ENCODE data around the gene SEL1L2.
"Not testable (repeated sequence)": the region's sequence is repeated elsewhere in the genome, so short reads cannot be mapped to it uniquely, and the experiment has no call there.

Gene SEL1L2

GRCh38 chr20:13990465-13990864 is at the start of gene SEL1L2:
Gene SEL1L2 (minus strand): TSS chr20:13990614. CDS start chr20:13990534, 80 bp downstream.
- DNase-seq: no peak

- no peak for DNase-seq
Measured at GRCh38 chr20:14036567-14036966, 46.2 kb upstream of the SEL1L2 start.

GRCh38 chr20:14033310-14033709 is 42.9 kb upstream of the SEL1L2 start:
- no peak for DNase-seq

- DNase-seq: no peak
Measured at GRCh38 chr20:14030991-14031390, 40.6 kb upstream of the SEL1L2 start.

GRCh38 chr20:14012671-14013070 is 22.3 kb upstream of the SEL1L2 start:
- no peak for DNase-seq

GRCh38 chr20:14009208-14009607 is 18.8 kb upstream of the SEL1L2 start:
- no peak for DNase-seq

- DNase-seq: no peak
Measured at GRCh38 chr20:14005996-14006395, 15.6 kb upstream of the SEL1L2 start.

GRCh38 chr20:14000917-14001316 is 10.5 kb upstream of the SEL1L2 start:
- no peak for DNase-seq

GRCh38 chr20:13996265-13996664 is 5.9 kb upstream of the SEL1L2 start:
- DNase-seq: no peak

- DNase-seq: peak; percentile 71
Measured at GRCh38 chr20:13995841-13996240, 5.4 kb upstream of the SEL1L2 start.

GRCh38 chr20:13995086-13995665 is 4.8 kb upstream of the SEL1L2 start, which contains the start of gene MACROD2:
Gene MACROD2 (plus strand): TSS chr20:13995516.
- peak; percentile 99 for DNase-seq

- not testable (repeated sequence) for DNase-seq
Measured at GRCh38 chr20:13991955-13992354, 1.5 kb upstream of the SEL1L2 start.

- no peak for DNase-seq
Measured at GRCh38 chr20:13991311-13991710, 897 bp upstream of the SEL1L2 start.

- DNase-seq: no peak
Measured at GRCh38 chr20:13984211-13984610, 6.2 kb downstream of the SEL1L2 start.

GRCh38 chr20:13960525-13960924 is 29.9 kb downstream of the SEL1L2 start:
- DNase-seq: no peak

- DNase-seq: no peak
Measured at GRCh38 chr20:13960119-13960518, 30.3 kb downstream of the SEL1L2 start.

GRCh38 chr20:13953227-13953626 is 37.2 kb downstream of the SEL1L2 start:
- DNase-seq: no peak

GRCh38 chr20:13947719-13948118 is 42.7 kb downstream of the SEL1L2 start:
- DNase-seq: no peak

- DNase-seq: no peak
Measured at GRCh38 chr20:13941031-13941430, 49.4 kb downstream of the SEL1L2 start.

- no peak for DNase-seq
Measured at GRCh38 chr20:13936781-13937576, 53.4 kb downstream of the SEL1L2 start.

- DNase-seq: no peak
Measured at GRCh38 chr20:13934992-13935894, 55.2 kb downstream of the SEL1L2 start.

- DNase-seq: no peak
Measured at GRCh38 chr20:13930281-13930680, 60.1 kb downstream of the SEL1L2 start.

- DNase-seq: no peak
Measured at GRCh38 chr20:13929836-13930235, 60.6 kb downstream of the SEL1L2 start.
